HepG2 (cell line): Measurements from ENCODE around the gene HBS1L. TPM values are rescaled to one million over a fixed set of nuclear protein-coding genes. Genes with fewer than 3 reads are reported as not detected.

ENCODE experiments used
- ATF3 ChIP-seq: sonication (generic); formaldehyde crosslinking; IDR thresholded peaks from 2 replicates; pipeline ENCODE4 v1.4.0; 2020; ENCODE audit warnings: missing genetic modification reagents
- CBX2 ChIP-seq, 2 experiments: fragments of 200-600 bp in 1 of 2; sonication (generic); formaldehyde crosslinking in 1 of 2; IDR thresholded peaks; 2 replicates each; pipeline versions ENCODE4 v1.7.0 to v1.8.1; 2018 to 2022; ENCODE audit warnings: low read depth in 2 of 2, low read length in 1 of 2, mild to moderate bottlenecking in 1 of 2, missing genetic modification reagents in 1 of 2
- GMEB1 ChIP-seq: sonication (generic); formaldehyde crosslinking; IDR thresholded peaks from 2 replicates; pipeline ENCODE4 v1.5.1; 2020; ENCODE audit warnings: missing genetic modification reagents, mild to moderate bottlenecking, borderline replicate concordance
- GMEB2 ChIP-seq: IDR thresholded peaks from 2 replicates; pipeline ENCODE4 v1.6.1; 2016; ENCODE audit warnings: missing biosample characterization, missing genetic modification reagents, low read depth
- HCFC1 ChIP-seq: fragments of 150-350 bp; IDR thresholded peaks from 2 replicates; pipeline ENCODE4 v1.6.1; 2014; ENCODE audit warnings: low read depth, low read length
- HNF4A ChIP-seq: sonication (generic); formaldehyde crosslinking; IDR thresholded peaks from 2 replicates; pipeline ENCODE4 v1.4.0; 2020; ENCODE audit warnings: missing genetic modification reagents
- KAT8 ChIP-seq: IDR thresholded peaks from 2 replicates; pipeline ENCODE4 v1.6.1; 2016; ENCODE audit warnings: missing genetic modification reagents, missing compliant biosample characterization
- KLF11 ChIP-seq: IDR thresholded peaks from 2 replicates; pipeline ENCODE4 v1.6.1; 2016; ENCODE audit warnings: missing compliant biosample characterization
- TARDBP ChIP-seq: sonication (generic); formaldehyde crosslinking; IDR thresholded peaks from 2 replicates; pipeline ENCODE4 v1.8.0; 2022; ENCODE audit warnings: mild to moderate bottlenecking, missing genetic modification reagents
- TBX3 ChIP-seq: fragments of 450-650 bp; IDR thresholded peaks from 2 replicates; pipeline ENCODE4 v1.6.1; 2017; ENCODE audit warnings: antibody characterized with exemption, mild to moderate bottlenecking, inconsistent platforms, borderline replicate concordance
- ZNF160 ChIP-seq: sonication (generic); formaldehyde crosslinking; IDR thresholded peaks from 2 replicates; pipeline ENCODE4 v1.8.0; 2022; ENCODE audit warnings: mild to moderate bottlenecking, inconsistent platforms, missing genetic modification reagents
- ZNF329 ChIP-seq: sonication (generic); formaldehyde crosslinking; IDR thresholded peaks from 2 replicates; pipeline ENCODE4 v1.9.0; 2021; ENCODE audit warnings: low read depth, mild to moderate bottlenecking, missing genetic modification reagents
- ZNF557 ChIP-seq: sonication (generic); formaldehyde crosslinking; IDR thresholded peaks from 2 replicates; pipeline ENCODE4 v1.4.0; 2020; ENCODE audit warnings: missing genetic modification reagents
- ZSCAN20 ChIP-seq: sonication (generic); formaldehyde crosslinking; IDR thresholded peaks from 2 replicates; pipeline ENCODE4 v1.4.0; 2020; ENCODE audit warnings: missing genetic modification reagents, mild to moderate bottlenecking, borderline replicate concordance
- polyA plus RNA-seq, 8 experiments: library from polyadenylated mRNA; depleted of rRNA in 3 of 8; stranded (reverse) in 7 of 8; unstranded in 1 of 8; fragments of >200 nt; fragmentation: Illumina TruSeq in 4 of 8; extraction: Trizol in 4 of 8; gene quantifications; 2 replicates each; pipeline versions ENCODE4 v1.2.1 to v1.2.3, GENCODE V29; 2011 to 2016; ENCODE audit warnings: low read depth in 4 of 8, missing spikeins in 1 of 8, mixed read lengths in 1 of 8; ENCODE audit not compliant: insufficient read depth in 1 of 8
- total RNA-seq, 5 experiments: library from RNA; depleted of rRNA; stranded (reverse); fragments of >200 nt; fragmentation: Illumina TruSeq; extraction: Trizol; gene quantifications; 2 replicates each; pipeline ENCODE4 v1.2.3, GENCODE V29; 2016; ENCODE audit warnings: low read depth in 1 of 5
- TF ChIP-seq, protein P1 (sequence below): sonication (generic); formaldehyde crosslinking; IDR thresholded peaks from 2 replicates; pipeline ENCODE4 v1.4.0; 2020; ENCODE audit warnings: mild to moderate bottlenecking, missing genetic modification reagents
- TF ChIP-seq, protein P2 (sequence below): IDR thresholded peaks from 2 replicates; pipeline ENCODE4 v1.6.1; 2012; ENCODE audit warnings: inconsistent platforms

Gene HBS1L
- total and polyA plus RNA-seq, 2 of the 13 experiments (the other 11 are each of a cell fraction or from before 2014, with no cell fraction given) = 44.1 to 138 TPM

DNA sequence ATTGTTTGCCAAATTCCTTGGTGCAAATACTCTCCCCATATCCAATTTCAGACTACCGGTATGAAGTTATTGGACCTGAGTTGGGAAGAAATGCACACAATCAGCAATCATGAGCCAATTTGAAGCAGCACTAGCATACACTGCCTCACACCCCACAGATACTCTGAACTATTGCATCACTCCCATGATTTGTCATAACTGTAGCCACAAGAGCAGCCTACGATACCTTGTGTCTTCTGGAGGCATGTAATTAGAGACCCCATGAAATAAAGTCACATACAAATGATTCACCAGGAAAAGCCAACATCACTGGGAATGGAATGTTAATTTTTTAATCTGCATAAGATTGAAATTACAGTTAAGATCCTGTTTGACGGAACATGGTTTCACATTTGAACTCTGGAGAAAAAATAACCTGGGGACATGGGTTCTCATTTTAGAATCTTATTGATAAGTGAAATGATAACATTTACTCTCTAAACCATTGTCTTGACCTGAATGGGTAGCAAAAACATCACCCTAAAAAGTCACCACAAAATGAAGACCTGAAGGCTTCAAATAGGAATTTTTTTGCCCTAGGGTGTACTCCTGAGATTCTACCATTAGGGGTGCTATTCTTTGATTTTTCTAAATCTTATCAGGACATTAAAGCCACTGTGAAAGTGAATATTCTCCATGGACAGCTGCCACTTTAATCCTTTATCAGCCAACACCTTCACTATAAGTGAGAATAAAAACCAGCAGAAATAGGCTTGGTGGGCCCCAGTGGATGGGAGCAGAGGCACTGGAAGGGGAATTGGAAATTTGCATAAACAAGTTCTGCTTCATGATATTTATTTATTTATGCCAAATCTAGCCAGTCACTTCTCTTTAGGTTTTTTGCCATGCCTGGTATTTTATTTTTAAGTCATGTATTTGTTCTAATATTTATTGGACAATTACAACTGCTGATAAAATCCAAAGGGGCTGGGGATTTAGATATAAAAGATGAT is 34.5 kb upstream of the HBS1L start (continued):
- TF ChIP-seq ATF3 (CRISPR knock-in tag) (peak; percentile 74), ZSCAN20 (CRISPR knock-in tag) (0 out of 2 replicates have a peak, but pooled peaks have one; percentile 53), TARDBP (CRISPR knock-in tag) (no peak), ZNF557 (CRISPR knock-in tag) (no peak), ZNF160 (CRISPR knock-in tag) (no peak), TBX3 (peak; percentile 30; the same call in 1 of the 2 replicates), GMEB2 (CRISPR knock-in tag) (no peak), GMEB1 (no peak), KLF11 (CRISPR knock-in tag) (no peak), CBX2 (IDR thresholded peaks at IDR 0.05; ENCODE audit: low read depth, low read length) (no peak), CBX2 (CRISPR knock-in tag; IDR thresholded peaks at IDR 0.05; ENCODE audit: low read depth) (no peak), HCFC1 (no peak), ZNF329 (CRISPR knock-in tag) (no peak), HNF4A (peak; percentile 36; the same call in 1 of the 2 replicates), KAT8 (no peak)
- TF ChIP-seq, protein P1, sequence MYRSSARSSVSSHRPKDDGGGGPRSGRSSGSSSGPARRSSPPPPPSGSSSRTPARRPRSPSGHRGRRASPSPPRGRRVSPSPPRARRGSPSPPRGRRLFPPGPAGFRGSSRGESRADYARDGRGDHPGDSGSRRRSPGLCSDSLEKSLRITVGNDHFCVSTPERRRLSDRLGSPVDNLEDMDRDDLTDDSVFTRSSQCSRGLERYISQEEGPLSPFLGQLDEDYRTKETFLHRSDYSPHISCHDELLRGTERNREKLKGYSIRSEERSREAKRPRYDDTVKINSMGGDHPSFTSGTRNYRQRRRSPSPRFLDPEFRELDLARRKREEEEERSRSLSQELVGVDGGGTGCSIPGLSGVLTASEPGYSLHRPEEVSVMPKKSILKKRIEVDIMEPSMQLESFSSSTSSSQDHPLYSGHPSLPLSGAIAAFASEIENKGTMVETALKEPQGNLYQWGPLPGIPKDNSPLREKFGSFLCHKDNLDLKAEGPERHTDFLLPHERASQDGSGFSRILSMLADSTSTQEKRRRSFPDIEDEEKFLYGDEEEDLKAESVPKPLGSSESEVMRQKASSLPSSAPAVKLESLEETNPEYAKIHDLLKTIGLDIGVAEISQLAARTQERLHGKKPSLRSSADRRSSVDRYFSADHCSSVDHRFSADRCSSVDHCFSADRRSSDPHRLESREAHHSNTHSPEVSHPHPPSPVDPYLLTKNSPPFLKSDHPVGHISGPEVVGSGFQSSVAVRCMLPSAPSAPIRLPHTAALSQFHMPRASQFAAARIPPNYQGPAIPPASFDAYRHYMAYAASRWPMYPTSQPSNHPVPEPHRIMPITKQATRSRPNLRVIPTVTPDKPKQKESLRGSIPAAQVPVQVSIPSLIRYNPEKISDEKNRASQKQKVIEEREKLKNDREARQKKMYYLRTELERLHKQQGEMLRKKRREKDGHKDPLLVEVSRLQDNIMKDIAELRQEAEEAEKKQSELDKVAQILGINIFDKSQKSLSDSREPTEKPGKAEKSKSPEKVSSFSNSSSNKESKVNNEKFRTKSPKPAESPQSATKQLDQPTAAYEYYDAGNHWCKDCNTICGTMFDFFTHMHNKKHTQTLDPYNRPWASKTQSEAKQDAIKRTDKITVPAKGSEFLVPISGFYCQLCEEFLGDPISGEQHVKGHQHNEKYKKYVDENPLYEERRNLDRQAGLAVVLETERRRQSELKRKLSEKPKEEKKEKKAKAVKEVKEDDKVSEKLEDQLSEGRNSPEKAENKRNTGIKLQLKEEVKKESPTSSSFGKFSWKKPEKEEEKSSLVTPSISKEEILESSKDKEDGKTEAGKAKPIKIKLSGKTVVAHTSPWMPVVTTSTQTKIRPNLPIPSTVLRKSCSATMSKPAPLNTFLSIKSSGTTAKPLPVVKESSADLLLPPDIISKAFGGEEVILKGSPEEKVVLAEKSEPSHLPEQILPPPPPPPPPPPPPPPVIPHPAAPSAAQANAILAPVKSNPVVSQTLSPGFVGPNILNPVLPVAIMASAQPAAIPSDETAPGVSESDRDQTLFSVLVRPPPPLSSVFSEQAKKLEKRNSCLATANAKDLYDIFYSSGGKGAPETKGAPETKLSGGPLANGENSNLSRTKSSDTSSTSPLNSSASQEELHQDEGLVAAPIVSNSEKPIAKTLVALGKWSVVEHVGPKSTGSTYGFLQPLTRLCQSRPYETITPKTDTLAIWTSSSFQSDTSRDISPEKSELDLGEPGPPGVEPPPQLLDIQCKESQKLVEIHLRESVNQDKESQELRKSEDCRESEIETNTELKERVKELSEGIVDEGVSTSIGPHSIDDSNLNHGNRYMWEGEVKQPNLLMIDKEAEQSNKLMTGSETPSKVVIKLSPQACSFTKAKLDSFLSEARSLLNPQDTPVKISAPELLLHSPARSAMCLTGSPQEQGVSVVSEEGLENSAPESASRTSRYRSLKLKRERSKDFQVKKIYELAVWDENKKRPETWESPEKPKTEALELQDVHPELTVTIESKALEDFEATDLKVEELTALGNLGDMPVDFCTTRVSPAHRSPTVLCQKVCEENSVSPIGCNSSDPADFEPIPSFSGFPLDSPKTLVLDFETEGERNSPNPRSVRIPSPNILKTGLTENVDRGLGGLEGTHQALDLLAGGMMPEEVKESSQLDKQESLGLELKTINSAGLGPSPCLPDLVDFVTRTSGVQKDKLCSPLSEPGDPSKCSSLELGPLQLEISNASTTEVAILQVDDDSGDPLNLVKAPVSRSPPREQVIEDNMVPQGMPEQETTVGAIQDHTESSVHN (CRISPR knock-in tag) = no peak
- TF ChIP-seq, protein P2, sequence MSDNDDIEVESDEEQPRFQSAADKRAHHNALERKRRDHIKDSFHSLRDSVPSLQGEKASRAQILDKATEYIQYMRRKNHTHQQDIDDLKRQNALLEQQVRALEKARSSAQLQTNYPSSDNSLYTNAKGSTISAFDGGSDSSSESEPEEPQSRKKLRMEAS = no peak
